Prostate gland (tissue), 2 donors: ENCODE measurements around the gene COL16A1.

Experiments used
- CTCF ChIP-seq, 4 experiments: fragments of 200-600 bp in 2 of 4; fragments of 450-650 bp in 2 of 4; sonication (generic) in 2 of 4; IDR thresholded peaks; 1 replicate in 3 of 4; 2 replicates in 1 of 4; pipeline ENCODE4 v1.5.1; 2016 to 2019; ENCODE audit warnings: antibody characterized with exemption in 4 of 4, mild to moderate bottlenecking in 2 of 4, moderate library complexity in 2 of 4
- POLR2A ChIP-seq: fragments of 450-650 bp; IDR thresholded peaks from one replicate; pipeline ENCODE4 v1.6.1; 2016; ENCODE audit warnings: antibody characterized with exemption, mild to moderate bottlenecking
- POLR2AphosphoS5 ChIP-seq: sonication (generic); formaldehyde crosslinking; IDR thresholded peaks from one replicate; pipeline ENCODE4 v1.6.1; 2017; ENCODE audit warnings: antibody characterized with exemption

- TF ChIP-seq POLR2AphosphoS5 (no peak), CTCF (IDR thresholded peaks at IDR 0.05) (no peak), POLR2A (no peak)
Observed at GRCh38 chr1:31648190-31648589, 55.6 kb downstream of the COL16A1 start.
